Measurements from ENCODE around the gene ZEB1.

ZEB1 gene

GRCh38 chr10:31383810-31384588, 65.0 kb downstream of the ZEB1 start:
- no peak overlapping the region for H3K27ac ChIP-seq (ENCODE audit: extremely low read depth, low read depth, low read length)
- ChIA-PET CTCF (interaction anchor here (0.9 kb wide), 1 partner anchor 17 kb away, joined by 3 read pairs; no protein-coding TSS in a partner anchor), POLR2A (no interaction called here)
- TF ChIP-seq ZNF221 (tag by site-specific recombination; IDR thresholded peaks at IDR 0.05; ENCODE audit: borderline replicate concordance) (no peak), TCF7L2 (IDR thresholded peaks at IDR 0.05; ENCODE audit: borderline replicate concordance, low read depth, low read length) (no peak), WT1 (tag by site-specific recombination; IDR thresholded peaks at IDR 0.05) (no peak), KLF1 (tag by site-specific recombination; IDR thresholded peaks at IDR 0.05) (no peak), ZBTB44 (tag by site-specific recombination; IDR thresholded peaks at IDR 0.05) (no peak), ZNF670 (tag by site-specific recombination; IDR thresholded peaks at IDR 0.05; ENCODE audit: low read depth) (no peak), PRDM1 (tag by site-specific recombination; IDR thresholded peaks at IDR 0.05) (no peak), ZNF623 (tag by site-specific recombination; IDR thresholded peaks at IDR 0.05) (no peak), ZNF169 (tag by site-specific recombination; IDR thresholded peaks at IDR 0.05) (no peak), INSM2 (tag by site-specific recombination; IDR thresholded peaks at IDR 0.05) (no peak), ZNF518A (tag by site-specific recombination; conservative IDR thresholded peaks at IDR 0.05; ENCODE audit: low read depth) (no peak), ZNF157 (tag by site-specific recombination; IDR thresholded peaks at IDR 0.05) (no peak), ZNF488 (tag by site-specific recombination; IDR thresholded peaks at IDR 0.05) (no peak)
- H3K4me3 ChIP-seq (ENCODE audit: low read depth, low read length) = no peak overlapping the region
- no peaks in the 10 kb centered on the region for H3K4me1 ChIP-seq (ENCODE audit: control insufficient read depth, insufficient read depth, low read length)
- H3K9me3 ChIP-seq (ENCODE audit: control insufficient read depth, insufficient read depth, low read depth, low read length) = no peaks in the 10 kb centered on the region; the same call in 1 of the 2 replicates
- no peaks in the 10 kb centered on the region for H3K36me3 ChIP-seq (ENCODE audit: control insufficient read depth in 2 of 2, insufficient read depth in 1 of 2, low read length in 2 of 2)

- Histone ChIP-seq H3K4me3 (ENCODE audit: low read depth, low read length) (no peak overlapping the region), H3K9me3 (ENCODE audit: control insufficient read depth, insufficient read depth, low read depth, low read length) (no peaks in the 10 kb centered on the region; the same call in 1 of the 2 replicates), H3K36me3 (ENCODE audit: control insufficient read depth in 2 of 2, insufficient read depth in 1 of 2, low read length in 2 of 2) (no peaks in the 10 kb centered on the region), H3K4me1 (ENCODE audit: control insufficient read depth, insufficient read depth, low read length) (no peaks in the 10 kb centered on the region), H3K27ac (ENCODE audit: extremely low read depth, low read depth, low read length) (no peak overlapping the region)
- CTCF ChIA-PET = interaction anchor here (0.9 kb wide), 1 partner anchor 16 kb away, joined by 3 read pairs; no protein-coding TSS in a partner anchor
- POLR2A ChIA-PET = no interaction called here
- TF ChIP-seq ZNF514 (tag by site-specific recombination; IDR thresholded peaks at IDR 0.05) (no peak), ZSCAN23 (tag by site-specific recombination; IDR thresholded peaks at IDR 0.05) (no peak), ZNF140 (tag by site-specific recombination; IDR thresholded peaks at IDR 0.05) (no peak), HOXA7 (CRISPR knock-in tag; IDR thresholded peaks at IDR 0.05; ENCODE audit: borderline replicate concordance) (no peak), ZNF148 (tag by site-specific recombination; IDR thresholded peaks at IDR 0.05; ENCODE audit: borderline replicate concordance) (no peak), ZNF121 (tag by site-specific recombination; IDR thresholded peaks at IDR 0.05) (no peak), ZNF394 (tag by site-specific recombination; IDR thresholded peaks at IDR 0.05; ENCODE audit: borderline replicate concordance) (no peak), GLI4 (tag by site-specific recombination; IDR thresholded peaks at IDR 0.05) (no peak), ZNF561 (tag by site-specific recombination; IDR thresholded peaks at IDR 0.05; ENCODE audit: borderline replicate concordance) (no peak), KLF9 (tag by site-specific recombination; IDR thresholded peaks at IDR 0.05; ENCODE audit: low read depth) (no peak), ZNF37A (tag by site-specific recombination; IDR thresholded peaks at IDR 0.05) (no peak)
Measured at GRCh38 chr10:31384589-31384949, 65.6 kb downstream of the ZEB1 start.

Measured in HEK293 (cell line).